HK-2 (cell line): ENCODE measurements around the gene LMLN.
"Not testable (repeated sequence)": the region's sequence is repeated elsewhere in the genome, so short reads cannot be mapped to it uniquely, and the experiment has no call there.

ENCODE experiments used
- DNase-seq: peaks from one replicate; pipeline ENCODE4 v3.0.0-alpha.2; 2018; ENCODE audit not compliant: unreplicated experiment

Gene LMLN

GRCh38 chr3:197957790-197958133, 2.3 kb upstream of the LMLN start:
- no peak for DNase-seq

GRCh38 chr3:197958346-197958745, 1.7 kb upstream of the LMLN start:
- no peak for DNase-seq

- DNase-seq, result not testable (repeated sequence)
These were observed 1.2 kb upstream of the LMLN start for GRCh38 chr3:197958848-197959247.

- DNase-seq, result no peak
These were observed 522 bp upstream of the LMLN start for GRCh38 chr3:197959500-197959890.

GRCh38 chr3:197960694-197961581, 921 bp downstream of the LMLN start:
- no peak for DNase-seq

- no peak for DNase-seq
These were observed 1.5 kb downstream of the LMLN start for GRCh38 chr3:197961582-197961945.

GRCh38 chr3:197963019-197963637, 3.1 kb downstream of the LMLN start:
- DNase-seq, result no peak

GRCh38 chr3:197967337-197967989, 7.4 kb downstream of the LMLN start:
- not testable (repeated sequence) for DNase-seq

GRCh38 chr3:197970588-197970987, 10.6 kb downstream of the LMLN start:
- DNase-seq, result no peak

GRCh38 chr3:197974016-197974415, 14.0 kb downstream of the LMLN start:
- no peak for DNase-seq

- DNase-seq, result no peak
These were observed 15.3 kb downstream of the LMLN start for GRCh38 chr3:197975311-197975710.

- no peak for DNase-seq
These were observed 23.1 kb downstream of the LMLN start for GRCh38 chr3:197983076-197983475.

GRCh38 chr3:197989651-197990050, 29.6 kb downstream of the LMLN start:
- DNase-seq, result no peak

GRCh38 chr3:197994736-197995135, 34.7 kb downstream of the LMLN start:
- no peak for DNase-seq

GRCh38 chr3:197996855-197997254, 36.8 kb downstream of the LMLN start:
- no peak for DNase-seq

GRCh38 chr3:197997936-197998335, 37.9 kb downstream of the LMLN start:
- no peak for DNase-seq

- no peak for DNase-seq
These were observed 57.1 kb downstream of the LMLN start for GRCh38 chr3:198017090-198017489.

- no peak for DNase-seq
These were observed 58.4 kb downstream of the LMLN start for GRCh38 chr3:198018416-198018815.

- DNase-seq, result no peak
These were observed 59.1 kb downstream of the LMLN start for GRCh38 chr3:198019115-198019514.

GRCh38 chr3:198021320-198021719, 61.3 kb downstream of the LMLN start:
- no peak for DNase-seq

- no peak for DNase-seq
These were observed 62.6 kb downstream of the LMLN start for GRCh38 chr3:198022604-198023003.

GRCh38 chr3:198025644-198026043, 65.6 kb downstream of the LMLN start:
- no peak for DNase-seq

GRCh38 chr3:198026620-198027019, 66.6 kb downstream of the LMLN start:
- DNase-seq, result no peak
